H9 (cell line): ENCODE measurements around the gene CRABP1. TPM values are rescaled to one million over a fixed set of nuclear protein-coding genes. Genes with fewer than 3 reads are reported as not detected.
A peak's percentile ranks its signal among the peaks of the same experiment; 100 is the strongest.

Experiments used
- DNase-seq: peaks from one replicate; pipeline ENCODE4 v3.0.0-alpha.2; 2017
- H2AFZ ChIP-seq: one replicate; pipeline ENCODE4 v1.6.1; 2013; ENCODE audit warnings: mild to moderate bottlenecking, low read length, control low read depth, moderate library complexity
- H2AK5ac ChIP-seq: 2 replicates; pipeline ENCODE4 v1.6.1; 2013; ENCODE audit warnings: low read length, control low read depth, mixed read lengths; ENCODE audit not compliant: insufficient read length
- H2BK120ac ChIP-seq: one replicate; pipeline ENCODE4 v1.6.1; 2013; ENCODE audit warnings: low read depth, mild to moderate bottlenecking, low read length, control low read depth, inconsistent platforms; ENCODE audit not compliant: poor library complexity, severe bottlenecking
- H2BK12ac ChIP-seq: 2 replicates; pipeline ENCODE4 v1.6.1; 2013; ENCODE audit warnings: low read length, control low read depth, mixed read lengths, low read depth; ENCODE audit not compliant: insufficient read length
- H2BK15ac ChIP-seq: 2 replicates; pipeline ENCODE4 v1.6.1; 2013; ENCODE audit warnings: low read depth, low read length, control low read depth
- H2BK20ac ChIP-seq: one replicate; pipeline ENCODE4 v1.6.1; 2013; ENCODE audit warnings: low read depth, mild to moderate bottlenecking, low read length, control low read depth, inconsistent platforms; ENCODE audit not compliant: poor library complexity, severe bottlenecking
- H2BK5ac ChIP-seq: 2 replicates; pipeline ENCODE4 v1.6.1; 2013; ENCODE audit warnings: low read length, control low read depth, mixed read lengths; ENCODE audit not compliant: insufficient read length
- H3K14ac ChIP-seq: 2 replicates; pipeline ENCODE4 v1.6.1; 2013; ENCODE audit warnings: low read length, control low read depth; ENCODE audit not compliant: insufficient read depth
- H3K18ac ChIP-seq: 2 replicates; pipeline ENCODE4 v1.6.1; 2013; ENCODE audit warnings: low read depth, mild to moderate bottlenecking, mixed read lengths, low read length, control low read depth; ENCODE audit not compliant: insufficient read length
- H3K23ac ChIP-seq: 2 replicates; pipeline ENCODE4 v1.6.1; 2013; ENCODE audit warnings: low read length, control low read depth, mixed read lengths, low read depth; ENCODE audit not compliant: insufficient read length
- H3K23me2 ChIP-seq: 2 replicates; pipeline ENCODE4 v1.6.1; 2013; ENCODE audit warnings: low read depth, mild to moderate bottlenecking, mixed read lengths, low read length, control low read depth; ENCODE audit not compliant: insufficient read length, poor library complexity, severe bottlenecking
- H3K27ac ChIP-seq: 2 replicates; pipeline ENCODE4 v1.5.1; 2013; ENCODE audit warnings: low read length, control low read depth, mixed read lengths, low read depth; ENCODE audit not compliant: insufficient read length
- H3K27me3 ChIP-seq: 2 replicates; pipeline ENCODE4 v1.6.1; 2013; ENCODE audit warnings: low read length, control low read depth, inconsistent platforms; ENCODE audit not compliant: insufficient read depth
- H3K4ac ChIP-seq: 2 replicates; pipeline ENCODE4 v1.6.1; 2013; ENCODE audit warnings: low read depth, mild to moderate bottlenecking, control low read depth, inconsistent platforms, low read length, moderate library complexity
- H3K4me1 ChIP-seq: 2 replicates; pipeline ENCODE4 v1.6.1; 2013; ENCODE audit warnings: low read length, control low read depth, inconsistent platforms; ENCODE audit not compliant: insufficient read depth
- H3K4me2 ChIP-seq: 2 replicates; pipeline ENCODE4 v1.6.1; 2013; ENCODE audit warnings: low read length, control low read depth, mixed read lengths; ENCODE audit not compliant: insufficient read length, insufficient read depth
- H3K56ac ChIP-seq: 2 replicates; pipeline ENCODE4 v1.6.1; 2013; ENCODE audit warnings: low read depth, mild to moderate bottlenecking, mixed read lengths, low read length, control low read depth; ENCODE audit not compliant: insufficient read length
- H3K79me1 ChIP-seq: 2 replicates; pipeline ENCODE4 v1.6.1; 2013; ENCODE audit warnings: low read depth, mild to moderate bottlenecking, moderate library complexity, low read length, control low read depth, inconsistent platforms; ENCODE audit not compliant: insufficient read depth, poor library complexity, severe bottlenecking
- H3K79me2 ChIP-seq: 2 replicates; pipeline ENCODE4 v1.6.1; 2013; ENCODE audit warnings: low read length, control low read depth, inconsistent platforms; ENCODE audit not compliant: insufficient read depth
- H3K9ac ChIP-seq: 2 replicates; pipeline ENCODE4 v1.6.1; 2013; ENCODE audit warnings: low read length, control low read depth, mixed read lengths; ENCODE audit not compliant: insufficient read length; ENCODE audit errors: extremely low read depth
- H3K9me3 ChIP-seq: one replicate; pipeline ENCODE4 v1.6.1; 2013; ENCODE audit warnings: low read depth, low read length, inconsistent platforms; ENCODE audit not compliant: control insufficient read depth
- H3T11ph ChIP-seq: one replicate; pipeline ENCODE4 v1.6.1; 2013; ENCODE audit warnings: mild to moderate bottlenecking, low read length, control low read depth, inconsistent platforms
- H4K20me1 ChIP-seq: one replicate; pipeline ENCODE4 v1.6.1; 2013; ENCODE audit not compliant: control insufficient read depth, insufficient read length, insufficient read depth
- H4K5ac ChIP-seq: 2 replicates; pipeline ENCODE4 v1.6.1; 2013; ENCODE audit warnings: low read depth, mild to moderate bottlenecking, mixed read lengths, low read length, control low read depth; ENCODE audit not compliant: insufficient read length
- H4K8ac ChIP-seq: replicated peaks from 2 replicates; pipeline ENCODE4 v1.6.1; 2013; ENCODE audit warnings: low read length, control low read depth, mixed read lengths, low read depth; ENCODE audit not compliant: insufficient read length
- H4K91ac ChIP-seq: 2 replicates; pipeline ENCODE4 v1.6.1; 2013; ENCODE audit warnings: low read depth, mild to moderate bottlenecking, moderate library complexity, mixed read lengths, low read length, control low read depth; ENCODE audit not compliant: insufficient read length
- H3K27ac Mint-ChIP-seq, 3 experiments: 2 replicates in 2 of 3; 3 replicates in 1 of 3; pipeline ENCODE4 v1.8.0; 2020 to 2021; ENCODE audit warnings: mixed read lengths in 3 of 3, mild to moderate bottlenecking in 1 of 3, moderate library complexity in 1 of 3
- H3K27me3 Mint-ChIP-seq: 2 replicates; pipeline ENCODE4 v1.8.0; 2021; ENCODE audit warnings: low read depth, mild to moderate bottlenecking, moderate library complexity, mixed read lengths
- H3K36me3 Mint-ChIP-seq, 3 experiments: 2 replicates in 2 of 3; 3 replicates in 1 of 3; pipeline ENCODE4 v1.8.0; 2020 to 2021; ENCODE audit warnings: low read depth in 3 of 3, mixed read lengths in 3 of 3; ENCODE audit not compliant: insufficient read depth in 1 of 3
- H3K4me1 Mint-ChIP-seq, 2 experiments: 2 replicates each; pipeline ENCODE4 v1.8.0; 2020; ENCODE audit warnings: mixed read lengths in 2 of 2
- H3K4me3 Mint-ChIP-seq, 2 experiments: 2 replicates in 1 of 2; 3 replicates in 1 of 2; pipeline ENCODE4 v1.8.0; 2020 to 2021; ENCODE audit warnings: mild to moderate bottlenecking in 2 of 2, mixed read lengths in 2 of 2, moderate library complexity in 1 of 2
- H3K9me3 Mint-ChIP-seq, 2 experiments: 2 replicates in 1 of 2; 3 replicates in 1 of 2; pipeline ENCODE4 v1.8.0; 2020; ENCODE audit warnings: mild to moderate bottlenecking in 2 of 2, mixed read lengths in 2 of 2, moderate library complexity in 1 of 2
- WGBS: extraction: QIAGEN DNeasy Blood & Tissue Kit; methylation state at CpG from one replicate; pipeline ENCODE4 v1.1.7; 2013; ENCODE audit warnings: missing lambda C conversion rate, low lambda C conversion rate, mixed read lengths; ENCODE audit not compliant: insufficient read length; ENCODE audit errors: extremely low coverage; 5-methylcytosine and 5-hydroxymethylcytosine counted together
- long read RNA-seq: library from polyadenylated mRNA; unstranded; transcript quantifications from one replicate; pipeline ENCODE4 v2.0.0, GENCODE V29; 2020
- total RNA-seq: library from RNA; stranded (reverse); gene quantifications from 2 replicates; pipeline ENCODE4 v1.2.1, GENCODE V29; 2021
- TF ChIP-seq, protein P1 (sequence below): fragments of 200-600 bp; sonication (generic); conservative IDR thresholded peaks from 3 replicates; pipeline ENCODE4 v1.8.0; 2021; ENCODE audit warnings: antibody characterized with exemption, mild to moderate bottlenecking

The CRABP1 gene
- 93.0 and 93.1 TPM in 2 replicates for total RNA-seq
- long read RNA-seq, transcript CRABP1-201 (4 exons, 772 nt), result major isoform, 44 of 51 reads
- long read RNA-seq, partial matches to known transcripts, result 2 of 51 reads
- long read RNA-seq, other reads (novel, unspliced or antisense), result 5 of 51 reads

- no peaks in the 10 kb centered on the region for H3K79me1 ChIP-seq
- WGBS, result no CpG with 5 or more reads among the region's 67 CpGs
- H2AK5ac ChIP-seq, result no peak within 1 kb of the TSS
Measured at GRCh38 chr15:78340231-78341056, at the start of gene CRABP1. TSS of gene CRABP1 (plus strand) at chr15:78340353. CDS start at chr15:78340429, 76 bp downstream.

More at GRCh38 chr15:78340231-78341056, at the start of gene CRABP1:
- peaks cover 9 to 30% of the 10 kb centered on the region in 2 experiments for H3K4me1 Mint-ChIP-seq
- no peaks in the 10 kb centered on the region for H4K20me1 ChIP-seq
- peaks cover 7% of the 10 kb centered on the region for H3K27me3 ChIP-seq
- H3K4ac ChIP-seq, result no peak within 1 kb of the TSS
- H3K23ac ChIP-seq, result no peak within 1 kb of the TSS
- no peak within 1 kb of the TSS for H2BK15ac ChIP-seq
- H3K27ac Mint-ChIP-seq, result no peak within 1 kb of the TSS; a peak in 1 of 7 replicates
- peaks cover 3% of the 10 kb centered on the region for H3K4me1 ChIP-seq
- no peak within 1 kb of the TSS for H3T11ph ChIP-seq
- no peak within 1 kb of the TSS for H3K56ac ChIP-seq
- no peak within 1 kb of the TSS for H4K91ac ChIP-seq
- H4K5ac ChIP-seq, result no peak within 1 kb of the TSS
- peaks cover 16% of the 10 kb centered on the region for H3K23me2 ChIP-seq
- no peak within 1 kb of the TSS for H2AFZ ChIP-seq
- no peak within 1 kb of the TSS for H2BK120ac ChIP-seq
- no peaks in the 10 kb centered on the region for H3K9me3 ChIP-seq
- H3K9ac ChIP-seq, result peak within 1 kb of the TSS; percentile 23
- H3K4me2 ChIP-seq, result peak within 1 kb of the TSS; percentile 65
- H3K9me3 Mint-ChIP-seq, result no peaks in the 10 kb centered on the region
- H4K8ac ChIP-seq, result no peak within 1 kb of the TSS
- no peak within 1 kb of the TSS for H2BK12ac ChIP-seq
- no peak within 1 kb of the TSS for H3K18ac ChIP-seq
- H2BK5ac ChIP-seq, result no peak within 1 kb of the TSS
- peak within 1 kb of the TSS; percentile 68 to 87 for H3K4me3 Mint-ChIP-seq
- H3K79me2 ChIP-seq, result no peaks in the 10 kb centered on the region
- H3K27ac ChIP-seq, result no peak within 1 kb of the TSS
- TF ChIP-seq, protein P1, sequence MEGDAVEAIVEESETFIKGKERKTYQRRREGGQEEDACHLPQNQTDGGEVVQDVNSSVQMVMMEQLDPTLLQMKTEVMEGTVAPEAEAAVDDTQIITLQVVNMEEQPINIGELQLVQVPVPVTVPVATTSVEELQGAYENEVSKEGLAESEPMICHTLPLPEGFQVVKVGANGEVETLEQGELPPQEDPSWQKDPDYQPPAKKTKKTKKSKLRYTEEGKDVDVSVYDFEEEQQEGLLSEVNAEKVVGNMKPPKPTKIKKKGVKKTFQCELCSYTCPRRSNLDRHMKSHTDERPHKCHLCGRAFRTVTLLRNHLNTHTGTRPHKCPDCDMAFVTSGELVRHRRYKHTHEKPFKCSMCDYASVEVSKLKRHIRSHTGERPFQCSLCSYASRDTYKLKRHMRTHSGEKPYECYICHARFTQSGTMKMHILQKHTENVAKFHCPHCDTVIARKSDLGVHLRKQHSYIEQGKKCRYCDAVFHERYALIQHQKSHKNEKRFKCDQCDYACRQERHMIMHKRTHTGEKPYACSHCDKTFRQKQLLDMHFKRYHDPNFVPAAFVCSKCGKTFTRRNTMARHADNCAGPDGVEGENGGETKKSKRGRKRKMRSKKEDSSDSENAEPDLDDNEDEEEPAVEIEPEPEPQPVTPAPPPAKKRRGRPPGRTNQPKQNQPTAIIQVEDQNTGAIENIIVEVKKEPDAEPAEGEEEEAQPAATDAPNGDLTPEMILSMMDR, result peak; percentile 21; the same call in 1 of the 3 replicates
- peaks cover 52% of the 10 kb centered on the region for H3K27me3 Mint-ChIP-seq
- H3K14ac ChIP-seq, result no peak within 1 kb of the TSS; the same call in 1 of the 2 replicates
- no peak within 1 kb of the TSS for H2BK20ac ChIP-seq
- H3K36me3 Mint-ChIP-seq, result peaks cover 9 to 30% (median 25%) of the 10 kb centered on the region in 3 experiments
- DNase-seq, result peak; percentile 76
